HT-29 (cell line): ENCODE measurements around the gene FAM107B. TPM values are rescaled to one million over a fixed set of nuclear protein-coding genes. Genes with fewer than 3 reads are reported as not detected.
"Not testable (repeated sequence)": the region's sequence is repeated elsewhere in the genome, so short reads cannot be mapped to it uniquely, and the experiment has no call there.

Source experiments
- DNase-seq: peaks from one replicate; pipeline ENCODE4 v3.0.0-alpha.2; 2015; ENCODE audit warnings: low spot score
- total RNA-seq: library from RNA; depleted of rRNA; stranded (reverse); fragments of >200 nt; shearing (Covaris generic); gene quantifications from 2 replicates; pipeline ENCODE4 v1.2.3, GENCODE V29; 2014

FAM107B gene
- total RNA-seq, 1 experiment from 2014 or later: 11.0 TPM

- no peak for DNase-seq
Measured at GRCh38 chr10:14695847-14696480, 78.7 kb downstream of the FAM107B start.

- no peak for DNase-seq
Measured at GRCh38 chr10:14693891-14694290, 80.8 kb downstream of the FAM107B start.

GRCh38 chr10:14692344-14693076 lies 82.2 kb downstream of the FAM107B start:
- peak; percentile 39 for DNase-seq

- no peak for DNase-seq
Measured at GRCh38 chr10:14691359-14691758, 83.3 kb downstream of the FAM107B start.

GRCh38 chr10:14688606-14689005 lies 86.1 kb downstream of the FAM107B start:
- DNase-seq: no peak

GRCh38 chr10:14688189-14688588 lies 86.5 kb downstream of the FAM107B start:
- DNase-seq: not testable (repeated sequence)

GRCh38 chr10:14687340-14687739 lies 87.4 kb downstream of the FAM107B start:
- no peak for DNase-seq

- DNase-seq: no peak
Measured at GRCh38 chr10:14686356-14686755, 88.3 kb downstream of the FAM107B start.

- no peak for DNase-seq
Measured at GRCh38 chr10:14684354-14684753, 90.3 kb downstream of the FAM107B start.

GRCh38 chr10:14683256-14683655 lies 91.4 kb downstream of the FAM107B start:
- no peak for DNase-seq

- no peak for DNase-seq
Measured at GRCh38 chr10:14681802-14682201, 92.9 kb downstream of the FAM107B start.

GRCh38 chr10:14681305-14681704 lies 93.4 kb downstream of the FAM107B start:
- DNase-seq: no peak

- DNase-seq: no peak
Measured at GRCh38 chr10:14678637-14679036, 96.1 kb downstream of the FAM107B start.

GRCh38 chr10:14676732-14677131 lies 98.0 kb downstream of the FAM107B start:
- DNase-seq: no peak

GRCh38 chr10:14674376-14675050 lies 100.2 kb downstream of the FAM107B start:
- DNase-seq: peak; percentile 85

- no peak for DNase-seq
Measured at GRCh38 chr10:14673189-14673861, 101.4 kb downstream of the FAM107B start.

GRCh38 chr10:14671386-14671831 lies 103.3 kb downstream of the FAM107B start:
- DNase-seq: no peak

GRCh38 chr10:14670551-14671240 lies 104.0 kb downstream of the FAM107B start:
- DNase-seq: no peak

GRCh38 chr10:14669576-14669975 lies 105.1 kb downstream of the FAM107B start:
- DNase-seq: no peak

GRCh38 chr10:14667781-14668180 lies 106.9 kb downstream of the FAM107B start:
- no peak for DNase-seq

- no peak for DNase-seq
Measured at GRCh38 chr10:14667280-14667679, 107.4 kb downstream of the FAM107B start.
